Iris pigment epithelial cell (primary cell): ENCODE measurements around the gene LUZP4.
"Not testable (repeated sequence)": the region's sequence is repeated elsewhere in the genome, so short reads cannot be mapped to it uniquely, and the experiment has no call there.

Source experiments
- DNase-seq: peaks from one replicate; pipeline ENCODE4 v3.0.0-alpha.2; 2011; ENCODE audit warnings: low read depth

Gene LUZP4

GRCh38 chrX:115289465-115289864 lies at the start of gene LUZP4:
Gene LUZP4, plus strand, starts transcription at chrX:115289715. Its CDS starts 45 bp downstream, at chrX:115289760.
- no peak for DNase-seq

GRCh38 chrX:115251458-115252233 lies 37.9 kb upstream of the LUZP4 start:
- no peak for DNase-seq

- DNase-seq: no peak
These were observed 34.5 kb upstream of the LUZP4 start for GRCh38 chrX:115255003-115255402.

- no peak for DNase-seq
These were observed 31.8 kb upstream of the LUZP4 start for GRCh38 chrX:115257711-115258110.

GRCh38 chrX:115259238-115259875 lies 30.2 kb upstream of the LUZP4 start:
- no peak for DNase-seq

- peak; percentile 70 for DNase-seq
These were observed 29.2 kb upstream of the LUZP4 start for GRCh38 chrX:115260330-115260729.

- no peak for DNase-seq
These were observed 28.4 kb upstream of the LUZP4 start for GRCh38 chrX:115261148-115261547.

- DNase-seq: no peak
These were observed 25.5 kb upstream of the LUZP4 start for GRCh38 chrX:115264009-115264408.

GRCh38 chrX:115266300-115266699 lies 23.2 kb upstream of the LUZP4 start:
- DNase-seq: no peak

GRCh38 chrX:115268421-115268820 lies 21.1 kb upstream of the LUZP4 start:
- peak; percentile 25 for DNase-seq

- DNase-seq: no peak
These were observed 20.3 kb upstream of the LUZP4 start for GRCh38 chrX:115269051-115269683.

GRCh38 chrX:115284877-115285276 lies 4.6 kb upstream of the LUZP4 start:
- no peak for DNase-seq

GRCh38 chrX:115297189-115297588 lies 7.7 kb downstream of the LUZP4 start:
- peak; percentile 6 for DNase-seq

GRCh38 chrX:115311139-115311538 lies 21.6 kb downstream of the LUZP4 start:
- DNase-seq: no peak

GRCh38 chrX:115311601-115312001 lies 22.1 kb downstream of the LUZP4 start:
- no peak for DNase-seq

- no peak for DNase-seq
These were observed 28.6 kb downstream of the LUZP4 start for GRCh38 chrX:115318139-115318538.

- no peak for DNase-seq
These were observed 32.9 kb downstream of the LUZP4 start for GRCh38 chrX:115322375-115322774.

GRCh38 chrX:115324194-115324593 lies 34.7 kb downstream of the LUZP4 start:
- peak; percentile 22 for DNase-seq

- DNase-seq: not testable (repeated sequence)
These were observed 39.8 kb downstream of the LUZP4 start for GRCh38 chrX:115329282-115329681.

GRCh38 chrX:115330498-115331168 lies 41.1 kb downstream of the LUZP4 start:
- DNase-seq: peak; percentile 72

- DNase-seq: peak; percentile 25
These were observed 43.3 kb downstream of the LUZP4 start for GRCh38 chrX:115332832-115333231.

GRCh38 chrX:115333446-115333845 lies 43.9 kb downstream of the LUZP4 start:
- peak; percentile 66 for DNase-seq
